ENCODE results near the gene FOXO1. TPM values are rescaled to one million over a fixed set of nuclear protein-coding genes. Genes with fewer than 3 reads are reported as not detected.

The FOXO1 gene
- total RNA-seq, 1 donor from 2014 or later: 8.9 TPM

DNA sequence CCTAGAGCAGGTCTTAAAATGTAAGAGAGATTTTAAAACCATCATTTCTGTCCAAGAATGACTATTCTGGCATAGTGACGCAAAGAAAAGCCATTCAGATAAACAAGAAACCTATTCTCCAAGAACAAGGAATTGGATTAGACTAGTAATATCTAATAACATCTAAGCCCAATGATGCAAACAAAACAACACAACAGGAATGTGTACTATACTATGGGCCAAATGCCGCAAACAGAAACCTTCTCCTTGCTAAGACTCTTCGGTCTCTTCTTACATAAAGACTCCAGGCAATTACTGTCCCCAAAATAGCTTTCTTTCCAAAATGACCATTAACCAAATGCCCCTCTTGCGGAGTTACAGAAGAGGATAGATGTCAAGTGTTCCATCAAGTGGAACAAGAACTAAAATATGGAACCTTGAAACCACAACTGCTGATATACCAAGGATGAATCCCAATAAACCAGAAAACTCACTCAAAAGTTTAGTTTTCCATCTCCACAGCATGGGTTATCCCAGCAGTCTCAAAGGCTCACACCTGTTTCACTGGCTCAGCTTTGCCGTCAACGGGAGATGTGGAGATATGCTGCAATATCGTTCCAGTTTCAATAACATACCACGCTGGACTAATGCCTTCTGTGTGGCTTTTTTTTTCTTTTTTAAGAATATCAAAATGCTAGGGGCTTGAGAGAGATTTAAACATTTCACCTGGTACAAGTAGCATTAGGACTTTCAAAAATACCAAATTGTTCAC, 76.2 kb downstream of the FOXO1 start:
- H3K4me1 Mint-ChIP-seq: peaks cover 63% of the 10 kb centered on the region
- H3K27ac Mint-ChIP-seq (ENCODE audit: unreplicated experiment): no peak overlapping the region
- H3K27me3 Mint-ChIP-seq (ENCODE audit: low read depth): no peaks in the 10 kb centered on the region
- no peaks in the 10 kb centered on the region for H3K9me3 Mint-ChIP-seq
- peaks cover 3% of the 10 kb centered on the region for H3K36me3 Mint-ChIP-seq (ENCODE audit: low read depth)
- no peak for DNase-seq (ENCODE audit: low read depth, low spot score)
- H3K4me3 Mint-ChIP-seq: no peak overlapping the region
- TF ChIP-seq, protein P1, sequence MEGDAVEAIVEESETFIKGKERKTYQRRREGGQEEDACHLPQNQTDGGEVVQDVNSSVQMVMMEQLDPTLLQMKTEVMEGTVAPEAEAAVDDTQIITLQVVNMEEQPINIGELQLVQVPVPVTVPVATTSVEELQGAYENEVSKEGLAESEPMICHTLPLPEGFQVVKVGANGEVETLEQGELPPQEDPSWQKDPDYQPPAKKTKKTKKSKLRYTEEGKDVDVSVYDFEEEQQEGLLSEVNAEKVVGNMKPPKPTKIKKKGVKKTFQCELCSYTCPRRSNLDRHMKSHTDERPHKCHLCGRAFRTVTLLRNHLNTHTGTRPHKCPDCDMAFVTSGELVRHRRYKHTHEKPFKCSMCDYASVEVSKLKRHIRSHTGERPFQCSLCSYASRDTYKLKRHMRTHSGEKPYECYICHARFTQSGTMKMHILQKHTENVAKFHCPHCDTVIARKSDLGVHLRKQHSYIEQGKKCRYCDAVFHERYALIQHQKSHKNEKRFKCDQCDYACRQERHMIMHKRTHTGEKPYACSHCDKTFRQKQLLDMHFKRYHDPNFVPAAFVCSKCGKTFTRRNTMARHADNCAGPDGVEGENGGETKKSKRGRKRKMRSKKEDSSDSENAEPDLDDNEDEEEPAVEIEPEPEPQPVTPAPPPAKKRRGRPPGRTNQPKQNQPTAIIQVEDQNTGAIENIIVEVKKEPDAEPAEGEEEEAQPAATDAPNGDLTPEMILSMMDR (conservative IDR thresholded peaks at IDR 0.05): no peak

DNA sequence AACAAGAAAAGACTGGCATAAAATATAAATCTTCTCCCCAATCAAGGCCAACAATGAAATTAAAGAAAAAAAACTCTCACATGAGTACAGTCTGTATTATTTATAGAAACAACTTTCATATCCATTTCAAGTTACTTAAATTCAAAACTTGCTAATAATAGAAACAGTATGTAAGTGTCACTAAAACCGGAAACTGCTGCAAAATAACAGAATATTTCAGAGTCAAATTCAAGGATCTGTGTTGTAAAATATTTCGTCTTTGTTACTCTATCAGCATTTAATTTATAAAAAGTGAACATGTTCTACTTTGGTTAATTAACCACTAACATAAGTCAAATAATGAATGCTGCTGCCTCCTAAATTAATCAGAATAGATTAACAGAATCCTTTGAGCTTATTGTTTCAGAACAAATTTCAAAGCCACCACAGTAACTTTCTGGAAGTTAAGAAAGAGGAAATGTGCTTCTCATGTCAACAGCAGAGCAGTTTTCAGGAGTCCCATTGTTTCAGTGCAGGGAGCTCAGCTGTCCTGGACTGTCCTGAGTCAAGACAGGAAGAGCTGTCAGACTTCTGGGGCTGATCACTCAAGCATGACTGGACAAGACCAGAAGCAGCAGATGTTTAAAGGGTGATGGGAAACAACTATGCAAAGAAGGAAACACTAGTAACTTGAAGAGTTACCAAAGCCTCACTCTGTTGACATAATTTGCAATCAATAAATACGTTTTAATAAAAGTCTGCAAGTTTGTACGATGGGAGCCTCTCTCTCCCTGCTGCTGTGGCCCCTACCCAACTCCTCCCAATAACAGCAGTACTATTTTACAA, 76.9 kb downstream of the FOXO1 start:
- Mint-ChIP-seq H3K27me3 (ENCODE audit: low read depth) (no peaks in the 10 kb centered on the region), H3K4me1 (peaks cover 66% of the 10 kb centered on the region), H3K4me3 (peak overlapping the region; percentile 9), H3K9me3 (no peaks in the 10 kb centered on the region), H3K27ac (ENCODE audit: unreplicated experiment) (peak overlapping the region; percentile 24), H3K36me3 (ENCODE audit: low read depth) (peaks cover 3% of the 10 kb centered on the region)
- TF ChIP-seq, protein P1 (conservative IDR thresholded peaks at IDR 0.05): no peak
- DNase-seq (ENCODE audit: low read depth, low spot score): no peak

DNA sequence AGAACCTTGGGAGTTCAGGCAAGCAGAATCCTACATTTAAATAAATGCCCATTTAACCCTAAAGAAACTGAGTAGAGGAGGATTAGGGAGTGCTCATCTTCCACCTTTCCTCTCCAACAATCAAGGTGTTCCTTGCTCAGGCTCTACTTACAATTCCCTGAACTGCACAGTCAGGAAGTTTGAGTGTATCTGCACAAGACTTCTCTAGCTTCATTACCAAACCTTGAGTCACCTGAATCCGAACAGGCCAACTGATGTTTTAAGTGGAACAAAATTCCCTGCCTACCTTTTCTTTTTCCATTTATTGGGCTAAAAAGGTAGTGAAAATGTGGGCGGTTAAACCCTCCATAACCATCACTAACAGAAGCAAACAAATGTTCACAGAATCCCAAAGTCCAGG, 78.3 kb downstream of the FOXO1 start:
- Mint-ChIP-seq H3K4me3 (no peak overlapping the region), H3K27ac (ENCODE audit: unreplicated experiment) (no peak overlapping the region), H3K36me3 (ENCODE audit: low read depth) (peaks cover 10% of the 10 kb centered on the region), H3K9me3 (peaks cover 5% of the 10 kb centered on the region), H3K4me1 (peaks cover 61% of the 10 kb centered on the region), H3K27me3 (ENCODE audit: low read depth) (no peaks in the 10 kb centered on the region)
- TF ChIP-seq, protein P1 (conservative IDR thresholded peaks at IDR 0.05): no peak
- DNase-seq (ENCODE audit: low read depth, low spot score): no peak

DNA sequence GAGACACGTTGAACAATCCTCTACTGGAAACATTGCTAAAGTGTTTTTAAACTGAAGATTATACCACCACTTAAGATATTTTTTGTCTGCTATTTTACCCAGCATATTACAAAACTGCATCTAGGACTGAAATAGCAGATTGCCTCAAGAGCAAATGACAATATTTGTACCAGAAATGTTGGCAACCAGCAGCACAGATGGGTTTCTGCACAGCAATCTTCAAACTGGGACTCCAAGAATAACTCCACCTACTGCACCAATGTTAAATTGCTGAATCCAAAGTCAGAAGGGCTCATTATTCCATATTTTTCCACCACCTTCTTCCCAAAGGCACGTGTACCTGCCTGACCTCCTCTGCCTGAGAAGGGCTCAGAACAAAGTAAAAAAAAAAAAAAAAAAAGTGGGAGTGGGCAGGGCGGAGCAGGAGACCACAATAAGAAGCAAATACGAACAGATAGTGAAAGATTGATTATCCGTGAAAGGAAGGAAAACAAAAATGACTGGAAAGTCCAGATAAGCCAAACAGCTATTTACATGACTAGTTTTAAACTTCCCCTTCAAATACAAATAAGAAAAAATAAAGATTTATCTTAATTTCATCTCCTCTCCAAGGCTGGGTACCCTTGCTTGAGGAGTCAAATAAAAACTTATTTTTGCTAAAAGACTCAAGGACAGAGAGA, 79.4 kb downstream of the FOXO1 start:
- DNase-seq (ENCODE audit: low read depth, low spot score): no peak
- TF ChIP-seq, protein P1 (conservative IDR thresholded peaks at IDR 0.05): no peak
- H3K27ac Mint-ChIP-seq (ENCODE audit: unreplicated experiment): no peak overlapping the region
- H3K36me3 Mint-ChIP-seq (ENCODE audit: low read depth): peaks cover 14% of the 10 kb centered on the region
- H3K4me3 Mint-ChIP-seq: no peak overlapping the region
- no peaks in the 10 kb centered on the region for H3K27me3 Mint-ChIP-seq (ENCODE audit: low read depth)
- peaks cover 55% of the 10 kb centered on the region for H3K4me1 Mint-ChIP-seq
- peaks cover 10% of the 10 kb centered on the region for H3K9me3 Mint-ChIP-seq

DNA sequence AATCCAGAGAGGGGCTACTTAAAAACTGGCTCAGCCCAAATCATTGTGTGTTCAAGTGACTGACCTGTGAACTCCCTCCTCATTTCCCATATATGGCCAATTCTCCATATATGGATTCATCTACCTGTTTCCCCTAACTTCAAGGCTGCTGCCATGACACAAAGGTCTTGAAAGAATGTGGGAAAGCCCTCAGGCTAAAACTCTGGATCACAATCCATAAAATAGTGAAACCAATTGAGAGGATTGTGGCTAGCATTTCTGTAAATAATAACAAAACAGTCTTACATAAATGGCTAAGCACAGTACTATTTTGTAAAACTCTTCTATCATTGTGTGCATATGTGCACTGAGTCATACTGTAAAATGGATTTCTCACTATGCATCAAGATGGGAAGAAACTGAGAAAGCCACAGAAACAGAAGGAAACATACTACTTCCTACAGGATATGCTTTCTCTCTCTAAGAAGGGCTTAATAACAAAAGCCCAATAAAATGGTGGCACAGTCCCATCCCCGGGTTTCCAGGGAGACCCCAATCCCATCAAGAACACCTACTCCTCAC, 80.5 kb downstream of the FOXO1 start:
- H3K4me1 Mint-ChIP-seq: peaks cover 55% of the 10 kb centered on the region
- no peaks in the 10 kb centered on the region for H3K27me3 Mint-ChIP-seq (ENCODE audit: low read depth)
- H3K27ac Mint-ChIP-seq (ENCODE audit: unreplicated experiment): no peak overlapping the region
- DNase-seq (ENCODE audit: low read depth, low spot score): no peak
- peaks cover 14% of the 10 kb centered on the region for H3K36me3 Mint-ChIP-seq (ENCODE audit: low read depth)
- H3K9me3 Mint-ChIP-seq: peaks cover 12% of the 10 kb centered on the region
- TF ChIP-seq, protein P1 (conservative IDR thresholded peaks at IDR 0.05): no peak
- no peak overlapping the region for H3K4me3 Mint-ChIP-seq

Data from neural crest cell (in vitro differentiated cells).